ENCODE data around the gene PPP1R12A. TPM values are rescaled to one million over a fixed set of nuclear protein-coding genes. Genes with fewer than 3 reads are reported as not detected.

PPP1R12A gene
- total RNA-seq, 2 donors from 2014 or later, result 68.7 to 86.9 TPM

DNA sequence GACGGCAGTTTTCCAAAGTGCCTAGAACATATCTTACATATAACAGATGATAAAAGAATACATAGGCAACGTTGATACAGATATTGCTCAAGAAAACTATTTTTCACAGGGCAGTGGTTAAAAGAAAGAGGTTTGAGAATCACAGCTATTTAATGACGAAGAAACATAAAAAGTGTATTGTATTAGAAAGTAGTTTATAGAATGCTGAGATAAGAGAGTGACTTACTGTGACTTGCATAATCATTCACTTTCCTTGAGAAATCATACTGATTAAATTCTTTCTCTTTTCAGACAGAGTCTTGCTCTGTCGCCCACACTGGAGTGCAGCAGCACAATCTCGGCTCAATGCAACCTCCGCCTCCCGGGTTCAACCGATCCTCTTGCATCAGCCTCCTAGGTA, 57.7 kb downstream of the PPP1R12A start:
- H3K27me3 ChIP-seq (replicated peaks; ENCODE audit: insufficient read depth), result no peaks in the 10 kb centered on the region
- H3K36me3 ChIP-seq, result no peaks in the 10 kb centered on the region
- no peak for TF ChIP-seq POLR2A (IDR thresholded peaks at IDR 0.05)
- TF ChIP-seq POLR2AphosphoS5 (IDR thresholded peaks at IDR 0.05), result no peak
- TF ChIP-seq, protein P1, sequence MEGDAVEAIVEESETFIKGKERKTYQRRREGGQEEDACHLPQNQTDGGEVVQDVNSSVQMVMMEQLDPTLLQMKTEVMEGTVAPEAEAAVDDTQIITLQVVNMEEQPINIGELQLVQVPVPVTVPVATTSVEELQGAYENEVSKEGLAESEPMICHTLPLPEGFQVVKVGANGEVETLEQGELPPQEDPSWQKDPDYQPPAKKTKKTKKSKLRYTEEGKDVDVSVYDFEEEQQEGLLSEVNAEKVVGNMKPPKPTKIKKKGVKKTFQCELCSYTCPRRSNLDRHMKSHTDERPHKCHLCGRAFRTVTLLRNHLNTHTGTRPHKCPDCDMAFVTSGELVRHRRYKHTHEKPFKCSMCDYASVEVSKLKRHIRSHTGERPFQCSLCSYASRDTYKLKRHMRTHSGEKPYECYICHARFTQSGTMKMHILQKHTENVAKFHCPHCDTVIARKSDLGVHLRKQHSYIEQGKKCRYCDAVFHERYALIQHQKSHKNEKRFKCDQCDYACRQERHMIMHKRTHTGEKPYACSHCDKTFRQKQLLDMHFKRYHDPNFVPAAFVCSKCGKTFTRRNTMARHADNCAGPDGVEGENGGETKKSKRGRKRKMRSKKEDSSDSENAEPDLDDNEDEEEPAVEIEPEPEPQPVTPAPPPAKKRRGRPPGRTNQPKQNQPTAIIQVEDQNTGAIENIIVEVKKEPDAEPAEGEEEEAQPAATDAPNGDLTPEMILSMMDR (IDR thresholded peaks at IDR 0.05), result no peak
- no peak for DNase-seq (ENCODE audit: low spot score)
- H3K4me3 ChIP-seq, result no peak overlapping the region
- 91% methylated on average over 8 of the region's 8 CpGs for WGBS
- H3K9me3 ChIP-seq, result no peaks in the 10 kb centered on the region
- H3K4me1 ChIP-seq (replicated peaks), result no peaks in the 10 kb centered on the region
- H3K27ac ChIP-seq, result no peak overlapping the region
- intact Hi-C loops (cut with DNase I), result no loop called here

DNA sequence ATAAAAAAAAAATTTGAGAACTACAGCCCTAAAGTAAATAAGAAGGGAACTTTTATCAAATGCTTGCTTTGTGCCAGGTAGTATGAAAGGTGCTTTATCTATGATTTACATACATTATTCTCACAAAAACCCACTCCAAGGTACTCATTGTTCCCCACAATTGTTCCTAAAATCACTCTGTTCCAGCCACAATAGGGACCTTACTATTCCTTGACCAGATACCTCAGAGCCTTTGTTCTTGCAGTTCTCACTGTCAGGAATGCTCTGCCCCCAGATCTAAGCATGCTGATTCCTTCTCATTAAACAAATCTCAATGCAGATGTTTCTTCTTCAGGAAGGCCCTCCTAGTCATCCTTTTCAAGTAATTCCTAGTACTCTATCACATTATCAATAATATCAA, 60.2 kb downstream of the PPP1R12A start:
- no peak for TF ChIP-seq POLR2A (IDR thresholded peaks at IDR 0.05)
- no peak for TF ChIP-seq POLR2AphosphoS5 (IDR thresholded peaks at IDR 0.05)
- TF ChIP-seq, protein P1 (IDR thresholded peaks at IDR 0.05), result no peak
- Histone ChIP-seq H3K9me3 (no peaks in the 10 kb centered on the region), H3K36me3 (no peaks in the 10 kb centered on the region), H3K4me1 (replicated peaks) (no peaks in the 10 kb centered on the region), H3K27ac (no peak overlapping the region), H3K27me3 (replicated peaks; ENCODE audit: insufficient read depth) (no peaks in the 10 kb centered on the region), H3K4me3 (no peak overlapping the region)
- intact Hi-C loops (cut with DNase I), result no loop called here
- DNase-seq (ENCODE audit: low spot score), result no peak

DNA sequence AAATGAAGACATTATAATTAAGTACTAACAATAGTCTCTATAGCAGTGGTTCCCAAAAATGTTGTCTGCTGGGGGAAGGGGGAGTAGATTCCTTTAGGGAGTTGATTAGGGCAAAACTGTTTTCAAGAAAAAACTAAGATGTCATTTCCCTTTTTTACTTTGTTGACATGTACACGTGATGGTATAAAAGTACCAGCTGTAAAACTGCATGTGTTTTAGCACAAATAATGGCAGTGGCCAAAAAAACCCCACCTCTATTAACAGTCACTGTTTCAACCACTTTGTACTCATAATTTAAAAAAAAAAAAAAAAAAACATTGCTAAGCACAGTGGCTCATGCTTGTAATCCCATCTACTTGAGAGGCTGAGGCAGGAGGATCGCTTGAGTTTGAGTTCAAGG, 61.7 kb downstream of the PPP1R12A start:
- H3K4me3 ChIP-seq, result no peak overlapping the region
- DNase-seq (ENCODE audit: low spot score), result no peak
- H3K4me1 ChIP-seq (replicated peaks), result no peaks in the 10 kb centered on the region
- TF ChIP-seq POLR2A (IDR thresholded peaks at IDR 0.05) (no peak), POLR2AphosphoS5 (IDR thresholded peaks at IDR 0.05) (no peak)
- TF ChIP-seq, protein P1 (IDR thresholded peaks at IDR 0.05), result no peak
- 49% methylated on average over 2 of the region's 2 CpGs for WGBS
- H3K36me3 ChIP-seq, result no peaks in the 10 kb centered on the region
- H3K27ac ChIP-seq, result no peak overlapping the region
- no peaks in the 10 kb centered on the region for H3K27me3 ChIP-seq (replicated peaks; ENCODE audit: insufficient read depth)
- no peaks in the 10 kb centered on the region for H3K9me3 ChIP-seq
- intact Hi-C loops (cut with DNase I), result no loop called here

DNA sequence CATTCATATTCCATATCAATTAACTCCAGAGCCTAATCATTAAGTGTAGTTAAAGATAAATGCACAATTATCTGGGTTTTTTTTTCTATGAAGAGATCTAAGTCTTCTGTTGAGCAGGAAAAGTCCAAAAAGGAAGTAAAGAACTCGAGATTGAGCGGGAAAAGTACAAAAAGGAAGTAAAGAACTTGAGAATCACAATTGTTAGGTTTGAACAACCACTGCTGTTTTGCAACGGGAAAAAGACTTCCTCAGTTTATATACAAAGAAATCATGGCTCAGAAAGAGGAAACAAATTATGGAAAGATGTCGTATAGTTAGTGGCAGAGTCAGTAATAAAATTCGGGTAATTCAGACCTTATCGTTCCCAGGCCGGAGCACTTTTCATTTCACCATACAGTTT, 63.3 kb downstream of the PPP1R12A start:
- no peak overlapping the region for H3K27ac ChIP-seq
- intact Hi-C loops (cut with DNase I), result no loop called here

DNA sequence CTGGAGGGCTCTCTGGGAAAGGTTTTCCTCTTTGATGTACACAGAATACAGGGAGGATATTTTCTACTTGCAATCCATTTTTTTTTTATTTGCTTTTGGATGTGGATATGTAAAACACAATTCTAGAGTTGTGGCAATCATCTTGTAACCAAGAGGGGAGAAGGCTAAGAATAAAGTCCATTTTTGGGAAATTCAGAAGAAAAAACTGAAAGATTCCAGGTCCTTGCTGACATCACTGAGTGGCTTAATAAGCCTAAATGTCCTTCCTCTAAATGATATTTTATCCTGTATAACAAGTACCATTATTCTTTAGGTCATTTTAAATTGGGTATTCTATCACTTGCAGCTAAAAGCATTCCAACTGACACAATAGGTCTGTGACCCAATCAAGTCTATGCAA, 64.0 kb downstream of the PPP1R12A start:
- DNase-seq (ENCODE audit: low spot score), result no peak
- intact Hi-C loops (cut with DNase I), result no loop called here
- Histone ChIP-seq H3K27me3 (replicated peaks; ENCODE audit: insufficient read depth) (no peaks in the 10 kb centered on the region), H3K27ac (no peak overlapping the region), H3K4me3 (no peak overlapping the region), H3K36me3 (no peaks in the 10 kb centered on the region), H3K9me3 (no peaks in the 10 kb centered on the region), H3K4me1 (replicated peaks) (no peaks in the 10 kb centered on the region)
- TF ChIP-seq POLR2A (IDR thresholded peaks at IDR 0.05) (no peak), POLR2AphosphoS5 (IDR thresholded peaks at IDR 0.05) (no peak)
- TF ChIP-seq, protein P1 (IDR thresholded peaks at IDR 0.05), result no peak

More for the DNA sequence above, 63.3 kb downstream of the PPP1R12A start:
- H3K4me3 ChIP-seq, result no peak overlapping the region
- H3K36me3 ChIP-seq, result no peaks in the 10 kb centered on the region
- WGBS, result 88% methylated on average over 7 of the region's 7 CpGs
- no peak for TF ChIP-seq POLR2A (IDR thresholded peaks at IDR 0.05)
- TF ChIP-seq, protein P1 (IDR thresholded peaks at IDR 0.05), result no peak
- no peak for TF ChIP-seq POLR2AphosphoS5 (IDR thresholded peaks at IDR 0.05)
- DNase-seq (ENCODE audit: low spot score), result no peak
- H3K27me3 ChIP-seq (replicated peaks; ENCODE audit: insufficient read depth), result no peaks in the 10 kb centered on the region
- H3K4me1 ChIP-seq (replicated peaks), result no peaks in the 10 kb centered on the region
- H3K9me3 ChIP-seq, result no peaks in the 10 kb centered on the region

All from prostate gland (tissue), 2 donors.